ENCODE measurements around the gene MEP1B.
"Not testable (repeated sequence)": the region's sequence is repeated elsewhere in the genome, so short reads cannot be mapped to it uniquely, and the experiment has no call there.

The MEP1B gene

DNA sequence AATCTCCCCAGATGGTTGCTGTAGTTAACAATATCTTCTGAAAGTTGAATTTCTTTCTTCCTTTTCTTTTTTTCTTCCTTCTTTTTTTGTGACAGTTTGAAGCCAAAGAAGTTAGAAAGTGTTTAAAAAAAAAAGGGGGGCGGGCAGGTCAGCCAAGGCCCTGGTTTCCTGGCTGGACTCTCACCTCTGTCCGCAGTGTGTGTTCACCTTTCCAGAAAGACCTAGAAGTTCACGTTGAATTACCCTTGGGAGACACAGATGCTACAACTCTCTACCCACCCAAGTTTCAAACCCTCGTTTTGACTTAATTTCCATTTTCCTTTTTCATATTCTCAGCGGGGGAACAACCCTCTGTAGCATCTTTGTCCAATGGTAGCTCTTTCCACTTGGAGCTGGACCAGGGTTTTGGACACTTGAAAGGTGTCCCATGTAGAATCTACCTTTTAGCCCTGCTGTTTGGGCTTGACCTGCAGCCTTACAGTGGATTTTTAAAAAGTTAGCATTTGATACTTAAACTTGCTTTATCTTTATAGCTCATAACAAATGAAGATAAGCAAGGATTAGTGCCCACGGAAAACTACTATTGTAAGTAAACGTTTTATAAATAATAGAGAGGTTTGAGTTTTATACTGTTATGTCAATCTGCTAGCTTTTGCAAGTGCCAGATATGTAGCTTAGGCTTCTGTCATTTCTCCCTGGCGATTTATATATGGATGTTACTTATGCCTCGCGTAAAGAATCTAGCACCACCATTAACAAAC lies 20.0 kb downstream of the MEP1B start:
- DNase-seq (ENCODE audit: low read depth), result no peak

DNA sequence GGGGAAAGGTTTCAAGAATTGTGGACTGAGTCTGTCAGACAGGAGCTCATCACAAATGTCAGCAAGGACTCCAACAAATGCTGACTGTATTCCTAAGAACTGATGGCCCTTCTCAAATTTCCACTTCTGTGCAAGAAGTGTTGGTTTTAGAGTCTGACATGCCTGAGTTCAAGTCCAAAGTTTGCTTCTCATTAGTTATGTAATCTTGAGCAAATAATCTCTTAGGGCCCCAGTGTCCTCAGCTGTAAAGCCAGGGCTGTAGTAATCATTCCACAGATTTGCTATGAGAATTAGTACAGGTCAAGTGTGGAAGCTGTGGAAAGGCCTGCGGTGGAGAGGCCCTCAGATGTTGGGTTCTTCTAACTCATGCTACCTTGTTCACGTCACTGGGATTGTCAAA lies 23.9 kb downstream of the MEP1B start:
- no peak for DNase-seq (ENCODE audit: low read depth)

DNA sequence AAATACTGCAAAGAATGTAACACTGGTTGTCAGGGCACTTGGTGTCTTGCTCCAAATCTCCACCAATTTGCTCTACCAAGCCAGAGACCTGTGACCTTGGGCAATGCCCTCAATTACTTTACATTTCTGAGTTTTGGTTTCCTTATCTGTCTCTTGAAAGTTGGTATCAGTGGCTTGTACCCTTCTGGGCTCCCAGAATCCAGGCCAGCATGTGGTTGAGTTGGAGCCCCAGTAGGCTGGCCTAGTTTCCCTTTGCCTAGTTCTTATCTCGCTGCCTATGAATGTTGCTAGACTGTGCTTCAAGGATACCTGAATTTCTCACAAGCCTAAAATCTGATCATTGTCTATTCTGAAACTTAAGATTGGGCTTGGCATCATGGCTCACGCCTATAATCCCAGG lies 26.6 kb downstream of the MEP1B start:
- DNase-seq (ENCODE audit: low read depth), result no peak

DNA sequence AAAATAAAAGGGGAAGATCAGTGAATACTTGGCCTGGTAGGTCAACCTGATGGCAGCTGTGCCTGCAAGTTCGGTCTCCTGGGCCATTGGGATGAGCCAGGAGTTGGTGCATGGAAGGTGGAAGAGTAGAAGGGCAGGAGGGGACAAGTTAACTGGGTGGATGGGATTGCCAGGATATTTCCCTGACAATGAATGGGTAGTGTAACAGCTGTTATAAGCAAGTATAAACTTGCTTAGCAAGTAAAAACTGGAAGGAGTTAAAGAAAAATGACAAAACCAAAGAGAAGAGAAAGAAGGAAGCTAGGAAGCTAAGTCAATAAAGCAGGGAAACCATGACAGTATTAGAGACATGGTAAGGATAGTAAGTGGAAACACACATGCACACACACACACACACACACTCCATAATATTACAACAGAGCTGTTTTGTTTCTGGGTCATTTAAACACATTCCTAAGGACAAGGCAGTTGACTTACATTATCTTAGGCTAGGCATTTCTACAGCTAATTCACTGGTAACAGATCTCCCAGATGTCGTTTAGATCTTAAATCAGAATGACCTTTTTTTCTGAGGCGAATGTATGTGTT lies 29.7 kb downstream of the MEP1B start:
- no peak for DNase-seq (ENCODE audit: low read depth)

DNA sequence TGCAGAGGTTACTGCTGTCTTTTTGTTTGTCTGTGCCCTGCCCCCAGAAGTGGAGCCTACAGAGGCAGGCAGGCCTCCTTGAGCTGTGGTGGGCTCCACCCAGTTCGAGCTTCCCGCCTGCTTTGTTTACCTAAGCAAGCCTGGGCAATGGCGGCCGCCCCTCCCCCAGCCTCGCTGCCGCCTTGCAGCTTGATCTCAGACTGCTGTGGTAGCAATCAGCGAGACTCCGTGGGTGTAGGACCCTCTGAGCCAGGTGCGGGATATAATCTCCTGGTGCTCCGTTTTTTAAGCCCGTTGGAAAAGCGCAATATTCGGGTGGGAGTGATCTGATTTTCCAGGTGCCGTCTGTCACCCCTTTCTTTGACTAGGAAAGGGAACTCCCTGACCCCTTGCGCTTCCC lies 43.5 kb downstream of the MEP1B start:
- DNase-seq (ENCODE audit: low read depth), result not testable (repeated sequence)

DNA sequence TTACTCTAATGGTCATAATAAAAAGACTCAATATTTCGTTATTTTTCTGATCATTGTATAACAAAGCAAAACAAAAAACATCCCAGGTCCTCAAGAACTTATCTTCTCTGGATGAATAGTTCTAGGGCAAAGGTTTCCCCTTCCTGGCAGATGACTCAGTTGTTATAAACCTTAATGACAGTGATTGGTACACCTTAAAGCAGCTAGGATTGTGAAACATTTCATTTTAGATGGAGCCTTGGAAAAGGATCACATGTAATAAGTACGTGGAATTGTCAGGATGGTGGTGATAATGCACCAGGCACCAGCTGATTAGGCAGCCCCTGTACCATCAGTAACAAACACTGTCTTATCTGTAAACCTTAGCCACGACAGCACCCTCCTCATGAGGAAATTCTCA lies 47.2 kb downstream of the MEP1B start:
- DNase-seq (ENCODE audit: low read depth), result no peak

DNA sequence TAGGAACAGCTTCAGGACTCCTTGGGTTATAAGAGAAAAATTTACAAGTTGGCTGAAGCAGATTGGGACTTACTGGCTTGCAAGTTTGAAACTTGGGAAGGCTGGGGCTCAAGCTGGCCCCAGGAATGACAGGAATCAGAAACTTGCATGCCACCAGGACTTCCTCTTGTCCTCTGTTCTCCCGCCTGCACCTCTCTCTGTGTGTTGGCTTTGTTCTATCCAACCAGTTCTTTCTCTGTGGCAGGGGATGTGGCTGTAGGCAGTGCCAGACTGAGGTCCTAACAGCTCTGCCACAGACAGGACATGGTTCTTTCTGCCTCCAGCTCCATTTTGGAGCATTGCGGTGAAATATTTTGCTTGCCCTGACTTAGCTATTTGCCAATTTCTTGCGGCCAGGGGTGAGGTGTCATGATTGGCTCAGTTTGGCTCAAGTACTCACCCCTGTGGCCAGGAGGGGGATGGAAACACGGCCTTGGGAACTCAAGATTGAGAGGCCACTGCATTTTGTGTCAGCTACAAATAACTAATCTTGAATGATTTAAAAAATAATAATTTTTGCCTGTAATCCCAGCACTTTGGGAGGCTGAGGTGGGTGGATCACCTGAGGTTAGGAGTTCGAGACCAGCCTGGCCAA lies 48.9 kb downstream of the MEP1B start:
- DNase-seq (ENCODE audit: low read depth), result no peak

DNA sequence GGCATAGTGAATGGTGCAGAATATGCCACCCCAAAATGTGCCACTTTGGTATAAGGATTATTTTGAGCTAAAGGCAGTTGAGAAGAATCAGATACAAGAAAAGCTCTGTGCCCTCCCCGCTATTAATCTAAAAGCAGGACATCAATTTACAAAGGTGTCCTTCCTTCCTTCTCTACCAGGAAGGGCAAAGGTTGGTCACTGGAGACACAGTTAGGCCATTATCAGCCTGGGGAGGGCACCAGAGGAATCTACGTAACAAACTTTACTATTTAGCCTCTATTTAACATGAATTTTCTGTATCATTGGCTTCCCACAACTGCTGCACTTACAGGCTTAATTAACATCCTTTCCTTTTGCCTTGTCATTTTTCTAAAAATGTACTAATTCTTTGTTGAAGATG lies 52.6 kb downstream of the MEP1B start:
- no peak for DNase-seq (ENCODE audit: low read depth)

DNA sequence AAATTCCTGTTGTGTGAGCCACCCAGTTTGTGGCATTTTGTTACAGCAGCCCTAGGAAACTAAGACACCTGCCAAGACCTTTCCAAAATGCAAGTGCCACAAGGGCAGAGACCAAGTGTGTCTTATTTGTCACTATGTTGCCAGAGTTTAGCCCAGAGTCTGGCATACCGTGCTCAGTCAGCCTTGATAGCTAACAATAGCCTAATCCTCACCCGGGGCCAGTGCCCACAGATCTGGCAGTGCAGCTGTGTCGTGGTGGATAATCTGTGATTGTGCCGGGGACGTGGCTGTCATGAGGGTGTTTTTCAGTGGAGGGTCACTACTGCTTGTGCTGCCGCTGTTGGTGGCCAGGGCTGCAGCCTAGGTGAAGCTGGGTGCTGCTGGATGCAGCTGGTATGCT lies 53.5 kb downstream of the MEP1B start:
- no peak for DNase-seq (ENCODE audit: low read depth)

DNA sequence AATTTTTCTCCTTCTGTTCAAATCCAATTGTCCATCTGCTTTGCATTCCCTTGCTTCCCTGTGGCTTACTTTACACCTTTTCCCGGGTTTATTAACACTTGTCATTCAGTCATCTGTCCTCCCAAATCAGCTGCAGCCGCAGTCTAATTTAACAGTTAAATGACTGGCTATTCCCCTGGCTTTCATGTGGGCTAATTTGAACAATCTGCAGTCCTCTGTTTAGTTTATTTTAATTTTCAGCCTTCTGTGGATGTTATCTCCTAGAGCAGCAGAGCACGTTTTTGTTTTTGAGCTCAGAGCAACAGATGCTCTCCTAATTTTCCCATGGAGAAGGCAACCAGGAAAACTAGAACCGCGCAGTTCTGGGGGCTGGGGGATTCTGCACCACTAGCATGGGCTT lies 55.0 kb downstream of the MEP1B start:
- DNase-seq (ENCODE audit: low read depth), result no peak

DNA sequence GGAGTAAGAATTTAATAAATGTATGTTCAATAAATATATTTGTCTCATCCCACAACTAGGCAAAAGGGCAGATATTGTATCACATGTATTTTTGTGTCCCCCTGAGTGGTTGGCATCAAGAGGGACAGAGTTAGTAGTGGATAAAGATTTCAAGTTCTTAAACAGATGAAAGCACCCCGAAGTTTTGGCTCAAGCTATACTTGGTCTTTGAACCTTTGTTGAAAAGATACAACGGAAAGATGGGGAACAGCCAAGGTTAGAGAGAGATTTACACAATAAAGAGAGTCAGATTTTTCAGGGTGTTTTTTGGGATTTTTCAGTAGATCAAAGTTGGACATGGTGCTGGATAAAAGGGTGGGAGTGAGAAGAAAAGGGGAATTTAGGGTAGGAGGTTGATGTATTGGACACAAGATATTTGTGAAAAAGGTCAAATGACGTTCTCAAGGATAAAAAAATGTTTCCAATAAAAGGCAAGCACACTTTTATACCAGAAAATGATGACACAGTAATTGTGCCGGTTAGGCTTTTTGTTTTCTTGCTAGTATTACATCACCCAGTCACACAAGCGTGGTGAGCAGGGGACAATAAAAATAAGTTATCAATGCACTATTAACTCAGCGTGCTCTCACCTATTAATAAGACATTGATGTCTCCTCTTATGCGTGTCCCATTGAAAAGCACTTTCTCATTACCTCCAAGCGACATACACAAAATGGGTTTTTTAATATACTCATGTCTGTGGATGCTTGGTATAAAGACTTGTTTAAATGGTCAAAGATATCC lies 59.5 kb downstream of the MEP1B start:
- DNase-seq (ENCODE audit: low read depth), result no peak

DNA sequence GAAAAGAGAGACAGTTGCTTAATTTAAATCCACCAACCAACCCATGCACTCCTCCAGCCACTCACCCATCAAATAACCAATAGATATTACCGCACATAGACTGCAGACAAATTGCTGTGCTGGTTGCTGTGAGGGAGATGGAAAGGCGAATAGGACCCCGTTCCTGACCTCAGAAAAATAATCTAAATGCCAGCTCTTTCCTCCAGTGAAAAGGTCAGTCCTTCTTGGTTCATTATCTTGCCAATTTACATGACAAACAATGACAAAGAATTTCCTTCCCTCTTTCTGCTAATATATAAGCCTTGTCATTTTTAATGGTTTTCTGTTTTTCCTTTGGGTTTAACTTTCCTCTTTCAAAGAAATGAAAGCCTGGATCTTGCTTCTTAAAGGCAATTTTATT lies 61.6 kb downstream of the MEP1B start:
- DNase-seq (ENCODE audit: low read depth), result no peak

DNA sequence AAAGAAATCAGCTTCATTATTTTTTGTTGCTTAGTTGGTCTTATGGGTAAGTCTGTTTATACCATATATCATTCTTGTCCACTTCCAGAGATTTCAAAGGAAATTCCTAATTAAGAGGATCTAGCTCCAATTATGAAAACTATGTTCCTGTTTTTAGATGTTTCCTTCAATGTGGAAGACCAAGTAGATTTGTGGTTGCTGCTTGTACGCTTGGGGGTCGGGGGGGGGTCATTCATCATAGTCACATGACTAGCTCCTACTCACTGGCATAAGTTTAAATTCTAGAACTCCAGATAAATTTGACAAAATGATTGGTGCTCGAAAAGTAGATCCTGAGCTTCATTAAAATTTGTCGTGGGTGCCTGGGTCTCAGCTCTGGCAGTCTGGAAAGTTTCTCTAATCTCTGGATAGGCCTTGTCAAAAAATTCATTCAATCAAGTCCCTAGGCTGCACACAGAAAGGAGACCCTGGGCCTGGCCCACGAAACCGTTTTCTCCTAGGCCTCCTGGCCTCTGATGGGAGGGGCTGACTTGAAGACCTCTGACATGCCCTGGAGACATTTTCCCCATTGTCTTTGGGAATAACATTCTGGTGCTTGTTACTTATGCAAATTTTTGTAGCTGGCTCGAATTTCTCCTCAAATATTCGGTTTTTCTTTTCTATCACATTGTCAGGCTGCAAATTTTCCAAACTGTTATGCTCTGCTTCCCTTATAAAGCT lies 62.5 kb downstream of the MEP1B start:
- DNase-seq (ENCODE audit: low read depth), result no peak

DNA sequence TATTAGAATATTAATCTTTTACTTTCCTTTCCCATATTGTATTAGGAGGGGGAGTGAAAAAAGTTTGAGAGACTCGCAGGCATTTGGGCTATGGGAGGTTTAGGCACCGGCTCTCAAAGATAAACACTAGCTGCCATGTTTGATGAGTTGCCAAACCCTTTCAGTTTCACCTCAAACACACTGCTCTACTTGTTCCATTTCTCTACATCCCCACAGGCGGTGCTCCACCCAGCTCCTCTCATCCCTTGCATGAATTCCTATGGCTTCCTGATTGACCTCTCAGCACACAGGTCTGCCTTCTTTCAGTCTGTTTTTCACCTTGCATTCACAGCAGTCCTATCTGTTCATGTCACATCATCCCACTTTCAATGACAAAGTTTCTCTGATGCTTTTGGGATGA lies 65.7 kb downstream of the MEP1B start:
- DNase-seq (ENCODE audit: low read depth), result no peak

DNA sequence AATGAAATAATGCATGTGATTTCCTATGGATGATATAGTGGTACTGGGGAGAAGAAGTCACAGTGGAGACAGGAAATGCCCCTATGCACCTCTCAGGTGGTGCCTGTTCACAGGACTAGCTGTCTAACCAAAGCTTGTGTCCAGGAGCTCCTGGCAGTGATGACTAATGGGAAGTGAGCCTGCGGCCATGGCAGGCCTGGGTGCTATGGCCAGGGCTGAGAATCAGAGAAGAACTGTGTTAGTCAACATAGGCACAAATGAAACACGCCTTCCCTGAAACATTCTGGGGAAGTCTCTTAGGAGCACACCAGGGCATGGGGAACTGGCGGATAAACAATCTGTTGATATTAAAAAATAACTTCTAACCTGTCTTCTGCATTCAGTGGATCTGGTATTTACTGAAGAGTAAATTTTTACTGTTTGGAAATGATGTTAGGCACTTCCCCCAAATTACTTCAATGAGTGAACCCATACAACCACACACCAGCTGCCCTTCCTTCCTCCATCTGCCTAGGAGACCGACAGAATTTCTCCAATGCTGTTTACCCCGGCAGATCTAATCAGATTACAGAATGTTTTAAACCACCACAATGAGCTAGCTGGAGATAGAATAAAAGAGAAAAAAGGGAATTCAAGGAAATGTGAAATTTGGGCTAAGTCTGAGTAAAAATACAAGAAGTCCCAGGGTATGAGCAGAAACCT lies 67.4 kb downstream of the MEP1B start:
- no peak for DNase-seq (ENCODE audit: low read depth)

DNA sequence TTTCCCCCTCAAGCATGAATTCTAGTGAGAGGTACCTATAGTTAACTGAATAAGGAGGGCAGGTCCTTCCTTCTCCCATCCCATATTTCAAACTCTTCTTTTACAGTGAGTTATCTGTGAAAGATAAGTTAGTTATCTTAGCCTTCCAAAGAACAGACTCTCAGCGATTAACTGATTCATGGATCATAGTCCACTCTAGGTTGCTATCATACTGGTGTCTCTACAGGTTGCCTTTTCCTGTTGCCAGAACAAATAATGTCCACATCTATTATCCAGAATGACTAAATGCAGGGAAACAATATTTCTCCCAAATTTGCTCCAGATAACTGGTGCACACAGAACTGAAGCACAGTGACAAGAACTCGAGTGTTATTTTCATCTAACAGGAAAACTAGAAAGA lies 68.3 kb downstream of the MEP1B start:
- no peak for DNase-seq (ENCODE audit: low read depth)

DNA sequence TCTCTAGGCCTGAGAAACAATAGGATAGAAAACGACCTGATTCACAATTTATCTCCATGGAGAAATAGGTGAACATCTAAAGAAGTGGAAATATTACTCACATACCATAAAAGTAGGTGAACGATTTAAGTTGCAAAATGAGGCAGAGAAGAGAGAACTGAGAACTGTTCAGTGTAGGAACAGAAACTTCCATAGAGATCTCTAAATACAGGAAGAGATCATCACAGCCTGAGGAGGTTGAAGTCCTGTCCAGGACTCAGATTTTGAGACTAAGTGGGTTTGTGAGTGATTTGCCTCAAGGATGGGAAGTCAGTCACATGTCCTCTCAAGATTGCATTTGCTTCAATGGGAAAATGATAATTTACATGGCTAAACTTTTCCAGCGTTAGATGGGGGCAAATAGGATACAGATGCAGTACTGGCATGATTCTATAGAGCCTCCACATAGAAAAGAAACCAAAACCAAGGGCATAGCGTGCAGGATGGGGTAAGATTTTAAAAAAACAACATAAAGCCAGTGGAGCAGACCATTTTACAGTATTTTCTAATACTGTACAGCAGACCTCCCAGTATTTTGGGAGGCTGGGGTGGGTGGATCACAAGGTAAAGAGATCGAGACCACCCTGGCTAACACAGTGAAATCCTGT lies 68.8 kb downstream of the MEP1B start:
- DNase-seq (ENCODE audit: low read depth), result no peak

DNA sequence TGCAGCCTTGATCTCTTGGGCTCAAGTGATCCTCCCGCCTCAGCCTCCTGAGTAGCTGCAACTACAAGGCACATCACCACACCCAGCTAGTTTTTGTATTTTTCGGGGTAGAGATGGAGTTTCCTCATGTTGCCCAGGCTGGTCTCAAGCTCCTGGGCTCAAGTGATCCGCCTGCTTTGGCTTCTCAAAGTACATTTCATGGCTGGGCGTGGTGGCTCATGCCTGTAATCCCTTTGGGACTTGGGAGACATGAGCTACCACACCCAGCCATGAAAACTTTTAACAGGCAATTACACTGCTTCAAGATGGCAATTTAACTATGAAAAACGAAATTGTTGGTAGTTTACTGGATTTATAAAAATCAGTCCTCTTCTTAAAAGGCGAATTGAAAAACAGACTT lies 69.7 kb downstream of the MEP1B start:
- DNase-seq (ENCODE audit: low read depth), result no peak

DNA sequence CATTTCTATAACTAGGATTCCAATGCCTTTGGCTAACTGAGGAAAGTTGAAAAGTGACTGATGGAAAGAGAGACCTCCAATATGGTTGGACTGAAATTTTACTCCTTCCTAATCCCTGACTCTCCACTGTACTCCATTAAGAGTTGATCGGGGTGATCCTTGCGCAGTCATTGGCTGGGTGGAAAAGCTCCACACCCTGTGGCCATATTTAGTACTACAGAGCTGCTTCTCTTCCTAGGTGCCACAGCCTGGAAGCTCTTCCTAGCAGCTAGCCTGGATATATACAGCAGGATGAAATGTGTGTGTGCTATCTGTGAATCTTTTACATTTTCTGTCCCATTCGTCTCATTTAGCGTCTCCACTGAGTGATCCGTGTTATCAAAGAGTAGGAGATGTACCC lies 71.2 kb downstream of the MEP1B start:
- DNase-seq (ENCODE audit: low read depth), result no peak

DNA sequence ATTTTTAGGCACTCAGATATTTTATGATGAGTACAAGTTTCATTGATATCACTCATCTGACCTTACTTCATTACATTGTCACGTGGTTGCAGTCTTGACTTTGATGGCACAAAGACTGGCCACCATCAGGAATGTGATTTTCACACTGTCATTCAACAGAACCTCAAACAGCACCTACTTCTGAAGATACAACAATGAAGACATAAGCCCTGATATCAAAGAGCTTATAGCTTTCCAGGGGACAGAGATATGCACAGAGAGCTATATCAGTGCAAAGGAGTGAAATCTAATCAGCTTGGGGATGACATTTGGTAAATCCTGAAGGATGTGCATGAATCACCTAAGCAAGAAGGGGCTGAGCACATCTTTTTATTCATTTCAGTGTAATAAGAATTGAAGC lies 72.3 kb downstream of the MEP1B start:
- no peak for DNase-seq (ENCODE audit: low read depth)

DNA sequence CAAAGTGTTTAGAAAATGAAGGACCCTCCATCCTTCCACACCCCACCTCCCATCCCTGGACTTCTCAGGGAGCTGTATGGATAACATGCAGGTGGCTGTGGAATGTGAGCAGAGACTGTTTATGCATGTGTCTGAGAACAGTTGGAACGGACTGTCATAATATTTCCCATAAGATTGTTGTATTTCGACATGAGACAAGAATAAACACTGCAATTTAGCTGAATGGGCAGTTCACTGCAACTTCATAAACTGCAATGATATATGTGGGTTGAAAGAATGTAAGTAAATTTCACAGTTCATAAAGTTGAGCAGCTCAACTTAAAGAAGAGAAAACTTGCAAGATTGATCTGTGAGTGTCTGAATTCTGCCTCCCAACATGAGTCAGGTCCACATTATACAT lies 74.6 kb downstream of the MEP1B start:
- DNase-seq (ENCODE audit: low read depth), result no peak

Data from stimulated activated CD8-positive, alpha-beta memory T cell treated with anti-CD3 and anti-CD28 coated beads, Interleukin-4, amount 100 ng/mL, for 24 hours (primary cell).